Stimulated activated CD4-positive, alpha-beta T cell treated with anti-CD3 and anti-CD28 coated beads, Interleukin-1b, Interleukin-23, amount 100 ng/mL, for 48 hours (primary cell): ENCODE measurements around the gene BNC2.

Experiments used
- DNase-seq: peaks from one replicate; pipeline ENCODE4 v3.0.0-alpha.2; 2020

BNC2 gene

GRCh38 chr9:16811987-16812685, 58.3 kb downstream of the BNC2 start:
- no peak for DNase-seq

GRCh38 chr9:16809912-16810610, 60.4 kb downstream of the BNC2 start:
- DNase-seq, result no peak

GRCh38 chr9:16806674-16807073, 63.8 kb downstream of the BNC2 start:
- no peak for DNase-seq

GRCh38 chr9:16803648-16804047, 66.8 kb downstream of the BNC2 start:
- DNase-seq, result no peak

- no peak for DNase-seq
These were observed 68.5 kb downstream of the BNC2 start for GRCh38 chr9:16801871-16802466.

- DNase-seq, result no peak
These were observed 74.1 kb downstream of the BNC2 start for GRCh38 chr9:16796304-16796825.

- DNase-seq, result no peak
These were observed 75.4 kb downstream of the BNC2 start for GRCh38 chr9:16794871-16795639.

- no peak for DNase-seq
These were observed 76.4 kb downstream of the BNC2 start for GRCh38 chr9:16794103-16794502.

GRCh38 chr9:16787724-16788123, 82.7 kb downstream of the BNC2 start:
- no peak for DNase-seq

GRCh38 chr9:16784002-16784401, 86.5 kb downstream of the BNC2 start:
- DNase-seq, result no peak

- DNase-seq, result no peak
These were observed 88.0 kb downstream of the BNC2 start for GRCh38 chr9:16782490-16782889.

- no peak for DNase-seq
These were observed 95.1 kb downstream of the BNC2 start for GRCh38 chr9:16775330-16775729.

- DNase-seq, result no peak
These were observed 96.9 kb downstream of the BNC2 start for GRCh38 chr9:16773617-16774016.

GRCh38 chr9:16773116-16773515, 97.4 kb downstream of the BNC2 start:
- no peak for DNase-seq

- no peak for DNase-seq
These were observed 99.1 kb downstream of the BNC2 start for GRCh38 chr9:16771356-16771755.

- no peak for DNase-seq
These were observed 101.2 kb downstream of the BNC2 start for GRCh38 chr9:16769291-16769690.

GRCh38 chr9:16768816-16769215, 101.7 kb downstream of the BNC2 start:
- DNase-seq, result no peak

- DNase-seq, result no peak
These were observed 103.1 kb downstream of the BNC2 start for GRCh38 chr9:16767366-16767765.

GRCh38 chr9:16763946-16764345, 106.5 kb downstream of the BNC2 start:
- no peak for DNase-seq

GRCh38 chr9:16755467-16756160, 114.9 kb downstream of the BNC2 start:
- no peak for DNase-seq

- no peak for DNase-seq
These were observed 115.8 kb downstream of the BNC2 start for GRCh38 chr9:16754662-16755061.

GRCh38 chr9:16753256-16753655, 117.2 kb downstream of the BNC2 start:
- DNase-seq, result no peak

- DNase-seq, result no peak
These were observed 117.9 kb downstream of the BNC2 start for GRCh38 chr9:16752601-16753000.
